Testis (tissue), 2 donors: ENCODE data around the gene COQ8A.

ENCODE experiments used
- POLR2A ChIP-seq: fragments of 450-650 bp; IDR thresholded peaks from one replicate; pipeline ENCODE4 v1.6.1; 2017; ENCODE audit warnings: antibody characterized with exemption, mild to moderate bottlenecking, moderate library complexity
- TF ChIP-seq, protein P1 (sequence below), 3 experiments: fragments of 450-650 bp in 2 of 3; fragments of 200-600 bp in 1 of 3; sonication (generic) in 1 of 3; IDR thresholded peaks; one replicate each; pipeline ENCODE4 v1.5.1; 2016 to 2019; ENCODE audit warnings: antibody characterized with exemption in 3 of 3, mild to moderate bottlenecking in 2 of 3, moderate library complexity in 1 of 3

DNA sequence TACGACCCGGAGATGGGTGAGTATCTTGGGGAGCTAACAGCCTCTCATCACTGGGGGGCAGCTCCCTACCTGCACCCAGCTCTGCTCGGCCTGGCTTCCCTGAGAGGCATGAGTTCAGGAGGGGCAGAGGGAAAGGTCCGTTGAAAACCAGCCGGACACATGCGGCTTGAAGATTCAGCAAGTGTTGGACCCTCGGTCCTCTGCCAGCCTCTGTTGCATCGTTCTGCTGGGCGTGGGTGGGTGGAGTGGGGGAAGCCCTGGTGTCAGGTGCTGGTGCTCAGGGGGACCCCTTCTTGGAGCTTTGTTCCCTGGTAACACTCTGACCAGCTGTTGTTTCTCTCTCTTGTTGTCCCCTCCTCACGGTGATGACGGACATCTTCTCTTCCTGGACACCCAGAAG is 48.7 kb upstream of the COQ8A start:
- no peak for TF ChIP-seq POLR2A
- TF ChIP-seq, protein P1, sequence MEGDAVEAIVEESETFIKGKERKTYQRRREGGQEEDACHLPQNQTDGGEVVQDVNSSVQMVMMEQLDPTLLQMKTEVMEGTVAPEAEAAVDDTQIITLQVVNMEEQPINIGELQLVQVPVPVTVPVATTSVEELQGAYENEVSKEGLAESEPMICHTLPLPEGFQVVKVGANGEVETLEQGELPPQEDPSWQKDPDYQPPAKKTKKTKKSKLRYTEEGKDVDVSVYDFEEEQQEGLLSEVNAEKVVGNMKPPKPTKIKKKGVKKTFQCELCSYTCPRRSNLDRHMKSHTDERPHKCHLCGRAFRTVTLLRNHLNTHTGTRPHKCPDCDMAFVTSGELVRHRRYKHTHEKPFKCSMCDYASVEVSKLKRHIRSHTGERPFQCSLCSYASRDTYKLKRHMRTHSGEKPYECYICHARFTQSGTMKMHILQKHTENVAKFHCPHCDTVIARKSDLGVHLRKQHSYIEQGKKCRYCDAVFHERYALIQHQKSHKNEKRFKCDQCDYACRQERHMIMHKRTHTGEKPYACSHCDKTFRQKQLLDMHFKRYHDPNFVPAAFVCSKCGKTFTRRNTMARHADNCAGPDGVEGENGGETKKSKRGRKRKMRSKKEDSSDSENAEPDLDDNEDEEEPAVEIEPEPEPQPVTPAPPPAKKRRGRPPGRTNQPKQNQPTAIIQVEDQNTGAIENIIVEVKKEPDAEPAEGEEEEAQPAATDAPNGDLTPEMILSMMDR (IDR thresholded peaks at IDR 0.05): no peak
